HG02970 (cell line): ENCODE results near the gene POLR2B.
"Not testable (repeated sequence)": the region's sequence is repeated elsewhere in the genome, so short reads cannot be mapped to it uniquely, and the experiment has no call there.

Experiments used
- ATAC-seq: cut with Tn5 transposase; IDR thresholded peaks from one replicate; pipeline ENCODE4 v1.9.1; 2021; ENCODE audit warnings: mild to moderate bottlenecking, moderate library complexity, moderate number of reproducible peaks; ENCODE audit not compliant: unreplicated experiment, low FRiP score

POLR2B gene

DNA sequence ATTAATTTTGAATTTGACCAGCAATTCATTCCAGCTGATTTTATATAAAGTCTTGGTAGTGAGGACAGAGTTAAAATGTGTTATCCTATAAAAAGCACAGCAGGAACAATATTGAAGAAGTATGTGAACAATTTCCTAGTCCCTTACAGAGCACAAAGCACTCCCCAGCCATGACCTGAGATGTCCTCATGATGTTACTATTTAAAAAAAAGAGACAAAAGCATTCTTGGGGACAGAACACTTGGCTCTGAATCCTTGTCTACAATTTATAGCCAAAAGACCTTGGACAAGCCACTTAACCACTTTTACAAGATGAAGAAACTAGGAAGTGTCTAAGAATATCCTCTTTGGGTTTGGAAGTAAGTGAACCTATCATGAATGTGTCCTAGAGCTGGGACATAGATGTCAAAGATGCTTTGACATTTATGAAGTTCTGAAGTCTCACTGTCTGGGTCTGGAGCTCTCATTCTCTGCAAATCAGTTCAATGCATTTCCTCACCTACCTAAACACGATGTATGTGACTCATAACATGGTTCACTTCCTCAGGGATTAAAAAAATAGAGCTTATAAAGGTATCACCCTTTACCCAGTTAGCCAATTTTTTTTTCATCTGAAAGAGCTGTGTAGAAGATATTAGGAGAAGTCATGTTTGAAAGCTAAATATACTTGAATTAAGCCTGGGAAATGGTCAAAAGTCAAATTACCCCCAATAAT lies 70.1 kb downstream of the POLR2B start:
- ATAC-seq, result no peak

- no peak for ATAC-seq
Observed at GRCh38 chr4:57051095-57051494, 72.4 kb downstream of the POLR2B start.

DNA sequence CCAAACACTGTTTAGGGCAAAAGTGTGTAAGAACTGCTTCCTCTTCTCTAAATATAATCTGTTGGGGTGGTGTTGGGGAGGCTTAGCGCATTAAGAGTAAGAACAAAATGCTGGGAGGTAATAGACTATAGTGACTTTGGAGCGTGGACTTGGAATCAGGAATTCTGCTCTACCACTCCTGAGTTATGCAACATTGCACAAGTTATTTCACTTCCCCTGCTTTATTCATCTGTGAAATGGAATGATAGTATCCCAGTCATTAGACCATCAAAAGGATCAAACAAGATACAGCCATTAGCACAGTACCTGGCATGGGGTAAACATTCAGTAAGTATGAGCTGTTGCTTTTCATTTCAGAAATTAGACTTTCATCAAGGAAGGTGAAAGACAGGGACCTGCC lies 72.8 kb downstream of the POLR2B start:
- no peak for ATAC-seq

- ATAC-seq, result no peak
Observed at GRCh38 chr4:57053508-57053907, 74.8 kb downstream of the POLR2B start.

GRCh38 chr4:57055886-57056285 lies 77.2 kb downstream of the POLR2B start:
- ATAC-seq, result no peak

- no peak for ATAC-seq
Observed at GRCh38 chr4:57059890-57060716, 81.4 kb downstream of the POLR2B start.

GRCh38 chr4:57060717-57061067 lies 82.0 kb downstream of the POLR2B start:
- ATAC-seq, result not testable (repeated sequence)

DNA sequence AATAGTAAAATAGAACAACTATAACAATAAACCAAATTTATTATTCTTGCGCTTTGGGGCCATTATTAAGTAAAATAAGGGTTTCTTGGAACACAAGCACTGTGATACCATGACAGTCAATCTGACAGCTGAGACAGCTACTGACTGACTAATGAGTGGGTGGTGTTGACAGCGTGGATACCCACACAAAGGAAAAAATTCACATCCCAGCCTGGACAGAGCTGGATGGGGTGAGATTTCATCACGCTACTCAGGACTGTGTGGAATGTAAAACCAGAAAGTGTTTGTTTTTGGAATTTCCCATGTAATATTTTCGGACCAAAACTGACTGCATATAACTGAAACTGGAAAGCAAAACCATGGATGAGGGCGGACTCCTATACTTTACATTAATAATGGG lies 82.7 kb downstream of the POLR2B start:
- no peak for ATAC-seq

DNA sequence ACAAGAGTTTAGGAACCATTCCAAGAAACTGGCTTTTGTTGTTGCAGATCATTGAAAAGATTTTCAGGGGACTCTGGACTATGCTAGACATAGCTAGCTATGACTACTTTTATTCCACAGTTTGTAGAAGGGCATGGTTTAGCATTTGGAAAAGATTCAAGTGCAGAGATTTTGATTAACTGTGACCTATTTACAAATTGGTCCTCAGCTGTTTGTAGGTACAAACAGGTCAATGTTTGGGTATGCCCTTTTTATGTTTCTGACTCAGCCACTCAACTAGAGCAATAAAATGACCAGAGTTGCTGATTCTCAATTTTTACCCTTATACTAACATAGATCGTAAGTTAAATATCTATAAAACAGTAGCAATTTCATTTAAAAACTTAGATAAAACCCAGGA lies 84.8 kb downstream of the POLR2B start:
- ATAC-seq, result no peak

DNA sequence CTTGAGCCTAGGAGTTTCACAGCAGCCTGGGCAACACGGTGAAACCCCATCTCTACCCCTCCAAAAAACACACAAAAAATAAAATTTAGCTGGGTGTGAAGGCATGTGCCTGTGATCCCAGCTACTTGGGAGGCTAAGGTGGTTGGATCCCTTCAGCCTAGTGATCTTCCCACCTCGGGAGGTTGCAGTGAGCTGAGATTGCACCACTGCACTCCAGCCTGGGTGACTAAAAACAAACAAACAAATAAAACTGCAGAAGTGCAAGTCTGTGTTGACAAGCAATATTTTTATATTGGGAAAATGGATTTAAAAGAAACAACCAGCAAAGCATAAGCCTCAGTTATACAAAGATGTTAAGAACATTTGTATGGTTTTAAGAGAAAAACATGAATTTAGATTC lies 85.4 kb downstream of the POLR2B start:
- no peak for ATAC-seq

- no peak for ATAC-seq
Observed at GRCh38 chr4:57064811-57065711, 86.4 kb downstream of the POLR2B start.

- ATAC-seq, result no peak
Observed at GRCh38 chr4:57065730-57066482, 87.2 kb downstream of the POLR2B start.

GRCh38 chr4:57068237-57068981 lies 89.7 kb downstream of the POLR2B start:
- ATAC-seq, result no peak

- no peak for ATAC-seq
Observed at GRCh38 chr4:57070461-57070860, 91.8 kb downstream of the POLR2B start.

DNA sequence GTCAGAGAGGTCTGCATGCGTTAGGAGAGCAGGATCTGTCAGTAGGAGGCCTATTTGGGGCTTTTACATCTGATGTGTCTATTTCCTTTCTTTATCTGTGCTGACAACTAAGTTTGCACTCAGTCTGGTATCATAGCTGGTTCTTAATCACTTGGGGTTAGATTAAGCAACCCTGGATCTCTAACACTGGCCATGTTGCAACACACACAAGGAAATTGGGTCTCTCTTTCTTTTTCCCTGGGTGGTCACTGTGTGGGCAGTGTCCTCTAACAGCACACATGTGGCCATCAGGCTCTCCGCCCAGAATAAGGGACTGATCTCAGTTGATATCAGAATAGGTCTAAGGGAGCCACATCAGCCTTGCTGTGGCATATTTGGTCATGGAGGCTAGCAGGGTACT lies 92.6 kb downstream of the POLR2B start:
- ATAC-seq, result no peak

- ATAC-seq, result no peak
Observed at GRCh38 chr4:57073559-57073958, 94.9 kb downstream of the POLR2B start.

GRCh38 chr4:57074744-57075143 lies 96.0 kb downstream of the POLR2B start:
- no peak for ATAC-seq

GRCh38 chr4:57075367-57075766 lies 96.7 kb downstream of the POLR2B start:
- no peak for ATAC-seq

DNA sequence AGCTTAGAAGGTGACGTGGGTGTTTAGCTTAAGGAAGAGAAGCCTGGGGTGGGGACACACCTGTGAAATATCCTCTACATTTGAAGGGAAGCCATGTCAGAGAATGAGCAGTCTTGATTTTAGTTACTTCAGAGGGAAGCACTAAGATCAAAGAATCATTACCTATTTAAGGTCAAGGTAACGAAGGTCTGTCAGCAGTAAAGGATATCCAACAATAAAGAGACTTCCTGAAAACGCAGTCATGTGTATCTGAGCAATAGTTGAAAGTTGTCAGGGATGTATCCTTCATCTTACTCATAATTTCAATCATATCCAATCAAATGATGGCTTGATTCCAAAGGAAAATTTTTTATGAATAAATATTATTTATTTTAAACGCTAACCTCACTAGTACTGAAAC lies 98.0 kb downstream of the POLR2B start:
- ATAC-seq, result no peak
